GM23338 (cell line): ENCODE results near the gene SLC1A4. TPM values are rescaled to one million over a fixed set of nuclear protein-coding genes. Genes with fewer than 3 reads are reported as not detected.

ENCODE experiments used
- ATAC-seq: fragments of 200-7000 bp; cut with Tn5 transposase; 3 replicates; pipeline ENCODE4 v1.9.1; 2020
- DNase-seq: peaks from one replicate; pipeline ENCODE4 v3.0.0-alpha.2; 2015; ENCODE audit warnings: low spot score
- H2AFZ ChIP-seq: fragments of 200-600 bp; sonication (generic); 2 replicates; pipeline ENCODE4 v1.8.0; 2016; ENCODE audit warnings: antibody characterized with exemption, mild to moderate bottlenecking, moderate library complexity
- H3F3A ChIP-seq: fragments of 200-600 bp; sonication (generic); replicated peaks from 2 replicates; pipeline ENCODE4 v1.8.0; 2017; ENCODE audit warnings: antibody characterized with exemption, mixed run types, low read depth
- H3K27ac ChIP-seq: fragments of 200-600 bp; sonication (generic); 2 replicates; pipeline ENCODE4 v1.6.1; 2016; ENCODE audit warnings: low read depth
- H3K27me3 ChIP-seq: fragments of 200-600 bp; sonication (generic); 2 replicates; pipeline ENCODE4 v1.8.0; 2016; ENCODE audit warnings: mild to moderate bottlenecking, mixed run types, moderate library complexity; ENCODE audit not compliant: insufficient read depth
- H3K36me3 ChIP-seq: fragments of 200-600 bp; sonication (generic); 2 replicates; pipeline ENCODE4 v1.8.0; 2016; ENCODE audit warnings: mild to moderate bottlenecking; ENCODE audit not compliant: insufficient read depth
- H3K4me1 ChIP-seq: fragments of 200-600 bp; sonication (generic); 2 replicates; pipeline ENCODE4 v1.8.0; 2016; ENCODE audit warnings: mild to moderate bottlenecking, moderate library complexity; ENCODE audit not compliant: insufficient read depth
- H3K4me2 ChIP-seq: fragments of 200-600 bp; sonication (generic); 2 replicates; pipeline ENCODE4 v1.7.1; 2017; ENCODE audit warnings: mixed run types
- H3K4me3 ChIP-seq: fragments of 200-600 bp; sonication (generic); 2 replicates; pipeline ENCODE4 v1.6.1; 2016; ENCODE audit warnings: mixed run types
- H3K79me2 ChIP-seq: fragments of 200-600 bp; sonication (generic); replicated peaks from 2 replicates; pipeline ENCODE4 v1.8.0; 2017; ENCODE audit warnings: mild to moderate bottlenecking; ENCODE audit not compliant: insufficient read depth
- H3K9me2 ChIP-seq: fragments of 200-600 bp; sonication (generic); 2 replicates; pipeline ENCODE4 v1.8.0; 2017; ENCODE audit not compliant: insufficient read depth
- H4K20me1 ChIP-seq: fragments of 200-600 bp; sonication (generic); replicated peaks from 2 replicates; pipeline ENCODE4 v1.8.0; 2017; ENCODE audit warnings: mild to moderate bottlenecking; ENCODE audit not compliant: insufficient read depth
- H3K27ac Mint-ChIP-seq: 2 replicates; pipeline ENCODE4 v1.8.0; 2020; ENCODE audit warnings: inconsistent platforms, mild to moderate bottlenecking, moderate library complexity, mixed read lengths
- H3K27me3 Mint-ChIP-seq: 3 replicates; pipeline ENCODE4 v1.8.0; 2022; ENCODE audit warnings: low read depth, mild to moderate bottlenecking, moderate library complexity, mixed read lengths, inconsistent platforms; ENCODE audit not compliant: insufficient read depth, poor library complexity
- H3K36me3 Mint-ChIP-seq: 3 replicates; pipeline ENCODE4 v1.8.0; 2021; ENCODE audit warnings: low read depth, mild to moderate bottlenecking, inconsistent platforms, moderate library complexity, mixed read lengths
- H3K4me1 Mint-ChIP-seq: 3 replicates; pipeline ENCODE4 v1.8.0; 2020; ENCODE audit warnings: mild to moderate bottlenecking, inconsistent platforms, mixed read lengths
- H3K4me3 Mint-ChIP-seq: 3 replicates; pipeline ENCODE4 v1.8.0; 2021; ENCODE audit warnings: moderate library complexity, mild to moderate bottlenecking, inconsistent platforms, mixed read lengths
- H3K9me3 Mint-ChIP-seq: 3 replicates; pipeline ENCODE4 v1.8.0; 2020; ENCODE audit warnings: moderate library complexity, mild to moderate bottlenecking, inconsistent platforms, mixed read lengths
- CREB1 ChIP-seq: fragments of 250-450 bp; sonication (Bioruptor Pico); IDR thresholded peaks from 2 replicates; pipeline ENCODE4 v1.5.0; 2020; ENCODE audit warnings: low read depth, mild to moderate bottlenecking, moderate library complexity
- EZH2 ChIP-seq: fragments of 200-600 bp; sonication (generic); IDR thresholded peaks from one replicate; pipeline ENCODE4 v1.8.0; 2017; ENCODE audit warnings: antibody characterized with exemption, mild to moderate bottlenecking, low read depth; ENCODE audit not compliant: unreplicated experiment
- EZH2phosphoT487 ChIP-seq: fragments of 200-600 bp; sonication (generic); IDR thresholded peaks from one replicate; pipeline ENCODE4 v1.8.1; 2018; ENCODE audit warnings: antibody characterized with exemption; ENCODE audit not compliant: unreplicated experiment
- JUNB ChIP-seq: IDR thresholded peaks from one replicate; pipeline ENCODE4 v1.6.1; 2016; ENCODE audit warnings: antibody characterized with exemption; ENCODE audit not compliant: unreplicated experiment
- NANOG ChIP-seq: IDR thresholded peaks from 2 replicates; pipeline ENCODE4 v1.6.1; 2016; ENCODE audit warnings: antibody characterized with exemption, borderline replicate concordance
- POLR2AphosphoS5 ChIP-seq: IDR thresholded peaks from 2 replicates; pipeline ENCODE4 v1.6.1; 2016; ENCODE audit warnings: antibody characterized with exemption, low read depth
- REST ChIP-seq: IDR thresholded peaks from one replicate; pipeline ENCODE4 v1.6.1; 2018; ENCODE audit warnings: antibody characterized with exemption; ENCODE audit not compliant: unreplicated experiment
- STAT1 ChIP-seq: IDR thresholded peaks from one replicate; pipeline ENCODE4 v1.6.1; 2016; ENCODE audit warnings: antibody characterized with exemption; ENCODE audit not compliant: unreplicated experiment
- ZNF114 ChIP-seq: fragments of 250-450 bp; sonication (Bioruptor Pico); IDR thresholded peaks from 2 replicates; pipeline ENCODE4 v1.5.0; 2020; ENCODE audit warnings: mild to moderate bottlenecking, moderate library complexity
- ZNF331 ChIP-seq: fragments of 250-450 bp; sonication (Bioruptor Pico); IDR thresholded peaks from 2 replicates; pipeline ENCODE4 v1.5.0; 2020; ENCODE audit warnings: low read depth, mild to moderate bottlenecking, moderate library complexity
- polyA plus RNA-seq: library from polyadenylated mRNA; unstranded; fragments of >200 nt; fragmentation: Nextera tagmentation; extraction: Ambion mirVana; gene quantifications from 2 replicates; pipeline ENCODE4 v1.2.1, GENCODE V29; 2016
- total RNA-seq: library from RNA; depleted of rRNA; stranded (reverse); fragments of >200 nt; shearing (Covaris generic); gene quantifications from 2 replicates; pipeline ENCODE4 v1.2.3, GENCODE V29; 2014
- TF ChIP-seq, protein P1 (sequence below): IDR thresholded peaks from 2 replicates; pipeline ENCODE4 v1.6.1; 2016; ENCODE audit warnings: antibody characterized with exemption
- TF ChIP-seq, protein P2 (sequence below): fragments of 250-450 bp; sonication (Bioruptor Pico); IDR thresholded peaks from 2 replicates; pipeline ENCODE4 v1.5.0; 2020; ENCODE audit warnings: mild to moderate bottlenecking, moderate library complexity

The SLC1A4 gene
- total and polyA plus RNA-seq, 2 experiments from 2014 or later, result 1.3 to 2.7 TPM

GRCh38 chr2:64987001-64987955, 1.9 kb upstream of the SLC1A4 start:
- H3K27me3 ChIP-seq, result peaks cover 66% of the 10 kb centered on the region
- H3K4me3 ChIP-seq, result peak overlapping the region; percentile 89
- no peak overlapping the region for H2AFZ ChIP-seq
- Mint-ChIP-seq H3K36me3 (peaks cover 6% of the 10 kb centered on the region; the same call in 1 of the 3 replicates), H3K4me3 (peak overlapping the region; percentile 77), H3K9me3 (peaks cover 2% of the 10 kb centered on the region; the same call in 1 of the 3 replicates), H3K27ac (no peak overlapping the region), H3K27me3 (peaks cover 38% of the 10 kb centered on the region), H3K4me1 (peaks cover 16% of the 10 kb centered on the region)
- H4K20me1 ChIP-seq, result peaks cover 8% of the 10 kb centered on the region
- no peaks in the 10 kb centered on the region for H3K36me3 ChIP-seq
- H3K9me2 ChIP-seq, result no peaks in the 10 kb centered on the region
- DNase-seq (no peak), ATAC-seq (no peak)
- peak overlapping the region; percentile 94 for H3K4me2 ChIP-seq
- H3K27ac ChIP-seq, result no peak overlapping the region
- peaks cover 7% of the 10 kb centered on the region; the same call in 1 of the 2 replicates for H3K4me1 ChIP-seq
- 0 out of 2 replicates have a peak, but pooled peaks cover 3% of the 10 kb centered on the region for H3K79me2 ChIP-seq
- H3F3A ChIP-seq, result 0 out of 2 replicates have a peak, but pooled peaks cover 3% of the 10 kb centered on the region
- no peak for TF ChIP-seq REST
- TF ChIP-seq NANOG, result no peak
- no peak for TF ChIP-seq ZNF114
- TF ChIP-seq JUNB, result no peak
- no peak for TF ChIP-seq POLR2AphosphoS5
- TF ChIP-seq, protein P1, sequence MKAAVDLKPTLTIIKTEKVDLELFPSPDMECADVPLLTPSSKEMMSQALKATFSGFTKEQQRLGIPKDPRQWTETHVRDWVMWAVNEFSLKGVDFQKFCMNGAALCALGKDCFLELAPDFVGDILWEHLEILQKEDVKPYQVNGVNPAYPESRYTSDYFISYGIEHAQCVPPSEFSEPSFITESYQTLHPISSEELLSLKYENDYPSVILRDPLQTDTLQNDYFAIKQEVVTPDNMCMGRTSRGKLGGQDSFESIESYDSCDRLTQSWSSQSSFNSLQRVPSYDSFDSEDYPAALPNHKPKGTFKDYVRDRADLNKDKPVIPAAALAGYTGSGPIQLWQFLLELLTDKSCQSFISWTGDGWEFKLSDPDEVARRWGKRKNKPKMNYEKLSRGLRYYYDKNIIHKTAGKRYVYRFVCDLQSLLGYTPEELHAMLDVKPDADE, result no peak
- no peak for TF ChIP-seq EZH2
- TF ChIP-seq ZNF331 (CRISPR knock-in tag), result no peak
- TF ChIP-seq, protein P2, sequence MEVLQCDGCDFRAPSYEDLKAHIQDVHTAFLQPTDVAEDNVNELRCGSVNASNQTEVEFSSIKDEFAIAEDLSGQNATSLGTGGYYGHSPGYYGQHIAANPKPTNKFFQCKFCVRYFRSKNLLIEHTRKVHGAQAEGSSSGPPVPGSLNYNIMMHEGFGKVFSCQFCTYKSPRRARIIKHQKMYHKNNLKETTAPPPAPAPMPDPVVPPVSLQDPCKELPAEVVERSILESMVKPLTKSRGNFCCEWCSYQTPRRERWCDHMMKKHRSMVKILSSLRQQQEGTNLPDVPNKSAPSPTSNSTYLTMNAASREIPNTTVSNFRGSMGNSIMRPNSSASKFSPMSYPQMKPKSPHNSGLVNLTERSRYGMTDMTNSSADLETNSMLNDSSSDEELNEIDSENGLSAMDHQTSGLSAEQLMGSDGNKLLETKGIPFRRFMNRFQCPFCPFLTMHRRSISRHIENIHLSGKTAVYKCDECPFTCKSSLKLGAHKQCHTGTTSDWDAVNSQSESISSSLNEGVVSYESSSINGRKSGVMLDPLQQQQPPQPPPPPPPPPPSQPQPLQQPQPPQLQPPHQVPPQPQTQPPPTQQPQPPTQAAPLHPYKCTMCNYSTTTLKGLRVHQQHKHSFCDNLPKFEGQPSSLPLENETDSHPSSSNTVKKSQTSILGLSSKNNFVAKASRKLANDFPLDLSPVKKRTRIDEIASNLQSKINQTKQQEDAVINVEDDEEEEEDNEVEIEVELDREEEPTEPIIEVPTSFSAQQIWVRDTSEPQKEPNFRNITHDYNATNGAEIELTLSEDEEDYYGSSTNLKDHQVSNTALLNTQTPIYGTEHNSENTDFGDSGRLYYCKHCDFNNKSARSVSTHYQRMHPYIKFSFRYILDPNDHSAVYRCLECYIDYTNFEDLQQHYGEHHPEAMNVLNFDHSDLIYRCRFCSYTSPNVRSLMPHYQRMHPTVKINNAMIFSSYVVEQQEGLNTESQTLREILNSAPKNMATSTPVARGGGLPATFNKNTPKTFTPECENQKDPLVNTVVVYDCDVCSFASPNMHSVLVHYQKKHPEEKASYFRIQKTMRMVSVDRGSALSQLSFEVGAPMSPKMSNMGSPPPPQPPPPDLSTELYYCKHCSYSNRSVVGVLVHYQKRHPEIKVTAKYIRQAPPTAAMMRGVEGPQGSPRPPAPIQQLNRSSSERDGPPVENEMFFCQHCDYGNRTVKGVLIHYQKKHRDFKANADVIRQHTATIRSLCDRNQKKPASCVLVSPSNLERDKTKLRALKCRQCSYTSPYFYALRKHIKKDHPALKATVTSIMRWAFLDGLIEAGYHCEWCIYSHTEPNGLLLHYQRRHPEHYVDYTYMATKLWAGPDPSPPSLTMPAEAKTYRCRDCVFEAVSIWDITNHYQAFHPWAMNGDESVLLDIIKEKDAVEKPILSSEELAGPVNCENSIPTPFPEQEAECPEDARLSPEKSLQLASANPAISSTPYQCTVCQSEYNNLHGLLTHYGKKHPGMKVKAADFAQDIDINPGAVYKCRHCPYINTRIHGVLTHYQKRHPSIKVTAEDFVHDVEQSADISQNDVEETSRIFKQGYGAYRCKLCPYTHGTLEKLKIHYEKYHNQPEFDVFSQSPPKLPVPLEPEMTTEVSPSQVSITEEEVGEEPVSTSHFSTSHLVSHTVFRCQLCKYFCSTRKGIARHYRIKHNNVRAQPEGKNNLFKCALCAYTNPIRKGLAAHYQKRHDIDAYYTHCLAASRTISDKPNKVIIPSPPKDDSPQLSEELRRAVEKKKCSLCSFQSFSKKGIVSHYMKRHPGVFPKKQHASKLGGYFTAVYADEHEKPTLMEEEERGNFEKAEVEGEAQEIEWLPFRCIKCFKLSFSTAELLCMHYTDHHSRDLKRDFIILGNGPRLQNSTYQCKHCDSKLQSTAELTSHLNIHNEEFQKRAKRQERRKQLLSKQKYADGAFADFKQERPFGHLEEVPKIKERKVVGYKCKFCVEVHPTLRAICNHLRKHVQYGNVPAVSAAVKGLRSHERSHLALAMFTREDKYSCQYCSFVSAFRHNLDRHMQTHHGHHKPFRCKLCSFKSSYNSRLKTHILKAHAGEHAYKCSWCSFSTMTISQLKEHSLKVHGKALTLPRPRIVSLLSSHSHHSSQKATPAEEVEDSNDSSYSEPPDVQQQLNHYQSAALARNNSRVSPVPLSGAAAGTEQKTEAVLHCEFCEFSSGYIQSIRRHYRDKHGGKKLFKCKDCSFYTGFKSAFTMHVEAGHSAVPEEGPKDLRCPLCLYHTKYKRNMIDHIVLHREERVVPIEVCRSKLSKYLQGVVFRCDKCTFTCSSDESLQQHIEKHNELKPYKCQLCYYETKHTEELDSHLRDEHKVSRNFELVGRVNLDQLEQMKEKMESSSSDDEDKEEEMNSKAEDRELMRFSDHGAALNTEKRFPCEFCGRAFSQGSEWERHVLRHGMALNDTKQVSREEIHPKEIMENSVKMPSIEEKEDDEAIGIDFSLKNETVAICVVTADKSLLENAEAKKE, result no peak
- no peak for TF ChIP-seq EZH2phosphoT487
- no peak for TF ChIP-seq CREB1 (CRISPR knock-in tag)
- TF ChIP-seq STAT1, result no peak
